ENCODE results near the gene USP49. TPM values are rescaled to one million over a fixed set of nuclear protein-coding genes. Genes with fewer than 3 reads are reported as not detected.

Gene USP49
- total RNA-seq, 2 donors from 2014 or later, result 2.7 to 3.1 TPM

DNA sequence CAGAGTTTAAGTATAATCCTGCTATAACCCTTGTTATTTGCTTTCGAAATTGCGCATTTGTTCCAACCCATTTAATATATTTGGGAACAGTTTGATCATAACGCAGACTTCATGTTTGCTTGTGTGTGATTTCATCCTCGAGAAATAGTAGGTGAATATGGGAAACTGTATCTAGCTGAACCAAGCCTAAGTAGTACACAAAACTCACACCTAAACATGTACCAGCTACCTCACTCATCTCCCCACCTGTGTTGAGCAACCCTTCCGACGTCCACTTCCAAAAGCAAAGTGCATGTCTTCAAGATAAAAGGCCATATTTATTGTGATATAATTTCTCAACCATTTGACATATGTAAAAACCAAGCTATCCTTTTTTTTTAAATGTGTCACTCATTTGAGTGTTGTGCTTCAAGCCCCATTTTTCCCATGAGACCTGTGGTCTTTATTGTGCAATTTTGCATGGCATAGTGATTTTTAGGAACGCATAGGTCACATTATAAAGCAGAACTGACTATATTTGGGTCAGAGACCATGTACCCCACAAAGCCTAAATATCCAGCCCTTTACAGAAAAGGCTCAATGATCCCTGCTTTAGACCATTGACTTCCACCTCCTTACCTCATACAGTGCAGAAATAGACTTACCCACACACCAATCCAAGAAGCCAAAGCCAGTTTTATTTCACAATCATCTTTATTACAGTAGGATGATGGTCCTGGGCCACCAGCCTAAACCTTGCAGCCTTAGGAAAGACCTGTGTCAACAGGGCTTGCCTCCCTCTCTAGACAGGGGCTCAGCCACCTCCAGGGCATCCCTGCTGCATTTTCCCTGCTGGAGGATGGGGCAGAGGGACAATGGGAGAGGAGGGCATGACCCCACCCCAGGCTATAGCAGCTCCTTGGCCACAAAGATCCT lies 39.4 kb upstream of the USP49 start:
- no peak for DNase-seq (ENCODE audit: low spot score)
- intact Hi-C loops (cut with DNase I), result loop anchor here in 1 of 2 donors (10.0 kb wide), 2 partner anchors 110 to 150 kb away; partner anchors contain the start of genes PRICKLE4 and TOMM6

DNA sequence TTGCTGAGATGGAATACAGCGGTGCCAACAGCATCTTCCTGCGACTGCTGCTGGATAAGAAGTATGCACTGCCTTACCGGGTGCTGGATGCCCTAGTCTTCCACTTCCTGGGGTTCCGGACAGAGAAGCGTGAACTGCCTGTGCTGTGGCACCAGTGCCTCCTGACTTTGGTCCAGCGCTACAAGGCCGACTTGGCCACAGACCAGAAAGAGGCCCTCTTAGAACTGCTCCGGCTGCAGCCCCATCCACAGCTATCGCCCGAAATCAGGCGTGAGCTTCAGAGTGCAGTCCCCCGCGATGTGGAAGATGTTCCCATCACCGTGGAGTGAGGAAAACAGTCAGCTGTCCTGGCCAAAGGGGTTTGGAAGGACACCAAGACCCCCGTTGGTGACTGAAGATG lies 37.2 kb upstream of the USP49 start:
- intact Hi-C loops (cut with DNase I), result loop anchor here in 1 of 2 donors (10.0 kb wide), 2 partner anchors 112 to 148 kb away; partner anchors contain the start of genes PRICKLE4 and TOMM6
- no peak for DNase-seq (ENCODE audit: low spot score)

DNA sequence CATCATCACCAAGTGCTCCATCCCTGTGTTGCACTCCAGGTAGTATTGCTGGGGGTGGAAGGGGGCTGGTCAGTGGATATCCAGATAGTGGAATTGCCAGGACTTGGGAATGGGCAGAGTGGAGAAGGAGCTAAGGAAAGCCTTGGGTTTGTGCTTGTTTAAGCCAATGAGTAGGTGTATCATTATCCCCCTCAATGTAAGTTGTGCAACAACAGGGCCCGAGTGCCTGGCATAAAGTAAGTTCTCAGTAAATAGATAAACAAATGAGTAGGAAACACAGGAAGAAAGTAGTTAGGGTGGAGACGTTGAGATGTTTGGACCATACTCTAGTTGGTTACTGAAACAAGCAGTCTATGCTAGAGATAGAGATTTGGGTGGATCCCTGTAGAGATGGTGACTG lies 36.6 kb upstream of the USP49 start:
- intact Hi-C loops (cut with DNase I), result loop anchor here in 1 of 2 donors (10.0 kb wide), 2 partner anchors 113 to 147 kb away; partner anchors contain the start of genes PRICKLE4 and TOMM6
- no peak for DNase-seq (ENCODE audit: low spot score)

DNA sequence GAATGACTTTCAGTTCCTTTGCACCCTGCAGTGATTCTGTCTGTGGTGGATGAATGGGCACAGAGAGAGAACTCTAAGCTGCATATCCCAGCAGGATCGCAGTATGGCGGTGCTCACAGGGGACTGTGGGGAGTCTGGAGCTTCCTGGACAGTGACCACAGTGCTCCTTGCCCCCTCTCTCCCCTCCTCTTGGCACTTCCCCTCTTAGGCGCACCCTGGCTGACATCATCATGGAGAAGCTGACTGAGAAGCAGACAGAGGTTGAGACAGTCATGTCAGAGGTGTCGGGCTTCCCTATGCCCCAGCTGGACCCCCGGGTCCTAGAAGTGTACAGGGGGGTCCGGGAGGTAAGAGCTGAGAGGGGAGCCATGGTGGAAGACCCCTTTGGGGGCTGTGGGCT lies 34.7 kb upstream of the USP49 start:
- intact Hi-C loops (cut with DNase I), result loop anchor here in 1 of 2 donors (10.0 kb wide), 2 partner anchors 115 to 145 kb away; partner anchors contain the start of genes PRICKLE4 and TOMM6

DNA sequence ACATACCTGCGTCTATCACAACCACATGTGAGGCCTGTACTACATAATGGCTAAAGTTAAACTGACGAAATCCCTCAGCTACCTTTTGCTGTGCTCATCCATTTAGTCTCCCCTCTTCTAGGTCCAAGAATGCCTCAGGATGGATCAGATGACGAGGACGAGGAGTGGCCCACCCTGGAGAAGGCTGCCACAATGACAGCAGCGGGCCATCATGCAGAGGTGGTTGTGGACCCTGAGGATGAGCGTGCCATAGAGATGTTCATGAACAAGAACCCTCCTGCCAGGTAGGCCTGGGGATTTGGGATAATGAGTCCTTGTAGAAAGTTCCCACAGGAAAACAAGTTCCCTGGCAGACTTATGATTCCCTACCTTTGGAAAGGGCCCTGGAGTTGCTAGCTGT lies 32.1 kb upstream of the USP49 start:
- no peak for DNase-seq (ENCODE audit: low spot score)
- intact Hi-C loops (cut with DNase I), result no loop called here

More for the DNA sequence above, 34.7 kb upstream of the USP49 start:
- DNase-seq (ENCODE audit: low spot score), result no peak

DNA sequence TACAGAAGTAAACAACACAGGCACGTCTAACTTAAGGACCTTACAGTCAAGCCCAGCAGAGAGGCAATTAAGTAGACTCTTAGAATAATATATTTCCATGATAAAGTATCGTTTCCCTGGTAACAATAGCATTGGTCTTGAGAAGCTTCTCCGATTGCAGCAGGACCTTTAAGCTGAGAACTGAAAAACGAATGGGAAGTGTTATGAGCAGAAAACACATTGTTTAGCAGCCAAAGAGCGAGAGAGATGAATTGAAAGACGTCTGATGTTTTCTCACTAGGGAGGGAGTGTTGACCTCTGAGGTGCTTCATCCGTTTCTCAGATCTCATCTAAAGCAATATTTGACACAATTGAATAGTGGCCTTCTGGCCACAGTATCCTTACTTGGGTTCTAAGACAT lies 27.0 kb upstream of the USP49 start:
- no peak for DNase-seq (ENCODE audit: low spot score)
- intact Hi-C loops (cut with DNase I), result no loop called here

DNA sequence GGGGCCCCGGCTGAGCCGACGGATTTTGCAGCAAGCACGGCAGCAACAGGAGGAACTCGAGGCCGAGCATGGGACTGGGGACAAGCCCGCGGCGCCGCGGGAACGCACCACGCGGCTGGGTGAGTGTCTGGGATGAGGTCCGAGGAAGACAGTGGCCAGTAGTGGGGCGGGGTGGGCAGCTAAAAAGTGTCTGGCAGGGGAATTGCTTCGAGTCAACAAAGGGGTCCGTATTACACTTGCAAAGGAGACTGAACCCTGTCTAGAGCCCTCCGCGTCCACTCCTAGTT lies 26.5 kb upstream of the USP49 start:
- no peak for DNase-seq (ENCODE audit: low spot score)
- intact Hi-C loops (cut with DNase I), result no loop called here

DNA sequence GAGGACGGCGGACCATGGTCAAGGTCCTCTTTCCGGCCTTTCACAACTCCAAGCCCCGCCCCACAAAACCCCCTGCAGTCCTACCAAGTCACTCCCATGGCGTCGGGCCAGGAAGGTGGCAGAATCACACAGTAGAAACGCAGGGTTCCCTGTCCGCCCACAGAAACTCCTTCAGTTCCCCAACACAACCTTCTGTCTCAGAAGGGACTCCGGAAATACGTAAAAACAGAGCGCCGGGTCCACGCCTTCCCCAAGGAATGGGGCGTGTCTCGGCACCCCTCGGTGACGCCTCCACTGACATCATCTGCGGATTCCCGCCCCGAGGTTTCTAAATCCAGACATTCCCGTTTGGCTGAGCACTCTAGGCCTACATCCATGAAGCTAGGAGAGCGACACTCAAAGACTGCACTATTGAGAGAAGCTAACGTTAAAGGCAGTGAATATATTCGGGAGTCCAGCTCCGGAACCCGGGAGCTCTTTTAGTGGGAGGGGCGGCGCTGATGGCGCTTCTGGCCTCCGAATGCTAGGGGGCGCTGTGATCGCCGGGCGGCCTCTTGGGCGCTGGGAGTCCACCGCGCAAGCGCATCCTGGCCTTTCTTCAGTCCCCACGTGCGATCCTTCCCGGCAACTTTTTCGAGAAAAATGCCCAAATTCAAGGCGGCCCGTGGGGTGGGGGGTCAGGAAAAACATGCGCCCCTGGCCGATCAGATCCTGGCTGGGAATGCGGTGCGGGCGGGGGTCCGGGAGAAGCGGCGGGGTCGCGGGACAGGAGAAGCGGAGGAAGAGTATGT lies 25.9 kb upstream of the USP49 start, which contains the start of the genes BYSL and MED20:
TSS of gene BYSL (plus strand) at position 579 of the 791 bp plus-strand sequence. CDS start at position 643, 64 bp downstream.
TSS of gene MED20 (minus strand) at position 219 of the 791 bp plus-strand sequence. CDS start at position 98, 121 bp downstream.
- intact Hi-C loops (cut with DNase I), result no loop called here
- DNase-seq (ENCODE audit: low spot score), result peak; percentile 98

DNA sequence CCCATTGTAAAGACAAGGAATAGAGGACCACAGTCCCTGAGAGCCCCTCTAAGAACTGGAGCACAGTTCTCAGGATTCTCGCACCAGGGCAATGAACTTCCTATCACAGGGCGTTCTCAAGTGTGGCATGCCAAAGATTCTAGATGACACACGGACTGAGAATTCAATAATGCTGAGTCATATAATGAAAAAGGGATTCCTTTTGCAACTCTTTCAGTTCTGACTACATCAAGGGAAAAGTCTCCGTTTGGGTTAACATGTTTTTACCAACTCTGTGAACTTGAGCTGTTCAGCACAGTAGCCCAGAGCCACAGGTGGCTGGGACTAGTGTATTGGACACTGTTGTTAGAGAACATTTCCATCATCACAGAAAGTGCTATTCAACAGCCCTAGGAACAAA lies 22.4 kb upstream of the USP49 start:
- intact Hi-C loops (cut with DNase I), result no loop called here
- DNase-seq (ENCODE audit: low spot score), result no peak

DNA sequence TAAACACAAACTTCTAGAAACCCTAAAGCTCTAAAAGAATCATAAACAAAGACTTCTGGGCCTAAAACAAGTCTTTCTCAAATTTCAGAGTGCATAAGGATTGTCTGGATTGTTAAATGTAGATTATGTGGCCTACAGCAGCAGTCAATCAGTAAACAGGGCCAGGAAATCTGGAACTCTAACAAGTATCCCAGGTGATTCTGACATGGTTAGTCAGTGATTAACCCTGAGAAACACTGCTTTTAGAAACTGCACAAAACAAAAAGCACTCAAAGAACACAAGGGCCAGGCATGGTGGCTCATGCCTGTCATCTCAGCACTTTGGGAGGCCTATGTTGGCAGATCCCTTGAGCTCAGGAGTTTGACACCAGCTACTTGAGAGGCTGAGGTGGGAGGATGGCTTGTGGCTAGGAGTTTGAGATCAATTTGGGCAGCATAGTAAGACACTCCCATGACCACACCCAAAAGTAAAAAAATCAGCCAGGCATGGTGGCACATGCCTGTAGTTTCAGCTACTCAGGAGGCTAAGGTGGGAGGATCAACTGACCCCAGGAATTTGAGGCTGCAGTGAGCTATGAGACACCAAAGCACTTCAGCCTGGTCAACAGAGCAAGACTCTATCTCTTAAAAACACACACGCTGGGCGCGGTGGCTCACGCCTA lies 19.8 kb upstream of the USP49 start:
- DNase-seq (ENCODE audit: low spot score), result no peak
- intact Hi-C loops (cut with DNase I), result no loop called here

DNA sequence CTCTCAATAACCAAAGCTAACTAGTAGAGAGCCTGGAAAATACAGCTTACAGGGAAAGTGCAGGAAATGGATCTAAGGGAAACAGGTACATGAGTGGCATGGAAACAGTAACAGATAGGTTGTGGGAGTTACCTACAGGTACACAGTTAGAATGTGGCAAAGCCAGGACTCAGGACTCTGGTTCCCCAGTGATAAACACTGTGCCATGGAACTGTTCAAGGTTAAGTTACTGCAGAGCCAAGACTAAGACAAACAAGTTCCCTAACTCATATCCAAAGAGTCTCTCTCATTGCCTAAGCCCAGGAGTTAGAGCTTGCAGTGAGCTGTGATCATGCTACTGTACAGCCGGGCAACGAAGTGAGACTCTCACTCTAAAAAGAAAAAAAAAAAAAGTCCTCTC lies 19.2 kb upstream of the USP49 start:
- DNase-seq (ENCODE audit: low spot score), result no peak
- intact Hi-C loops (cut with DNase I), result no loop called here

DNA sequence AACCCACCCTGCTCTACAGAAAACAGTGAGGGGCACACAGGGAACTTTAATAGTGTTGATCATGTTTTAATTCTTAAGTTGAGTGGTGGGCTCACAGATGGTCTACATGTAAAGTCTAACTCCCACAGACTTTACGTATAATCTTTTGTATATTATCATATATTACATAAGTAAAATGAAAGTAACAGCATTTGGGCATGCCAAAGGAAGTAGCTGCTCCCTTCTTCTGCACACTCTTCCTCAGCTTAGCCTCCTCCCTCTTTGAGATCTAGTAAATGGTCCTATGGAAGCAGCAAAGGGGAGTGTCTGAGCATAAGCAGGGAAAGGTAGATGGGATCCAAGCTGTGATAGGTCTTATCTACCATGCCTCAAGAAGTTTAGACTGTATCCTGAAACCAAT lies 14.6 kb upstream of the USP49 start:
- DNase-seq (ENCODE audit: low spot score), result no peak
- intact Hi-C loops (cut with DNase I), result no loop called here

DNA sequence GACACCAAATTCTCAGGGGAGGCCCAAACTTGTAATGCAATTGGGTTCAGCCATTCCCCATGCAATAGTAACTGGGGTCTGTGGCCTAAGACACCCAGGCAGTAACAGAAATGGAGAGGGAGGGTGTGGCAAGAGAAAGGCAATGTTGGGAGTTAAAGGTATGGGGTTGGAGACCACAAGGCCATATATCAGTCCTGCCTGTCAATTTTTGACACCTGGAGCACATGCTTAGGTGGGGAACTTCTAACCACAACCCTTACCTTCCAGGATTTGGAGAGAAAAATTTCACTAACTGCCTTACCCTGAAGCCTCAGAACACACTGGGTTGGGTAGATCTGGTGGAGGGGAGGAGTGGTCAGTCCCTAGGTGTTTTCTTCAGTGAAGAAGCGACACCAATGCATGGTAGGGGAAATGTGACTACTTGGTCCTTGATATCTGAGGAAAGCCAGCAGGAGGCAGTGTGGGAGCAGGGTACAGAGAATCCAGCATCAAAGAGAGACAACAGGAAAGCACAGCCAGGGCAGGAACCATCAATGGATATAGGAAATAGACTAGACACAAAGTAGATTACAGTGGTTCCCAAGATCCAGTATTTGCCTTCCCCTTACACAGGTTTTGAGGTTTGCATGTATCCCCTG lies 6.8 kb upstream of the USP49 start:
- intact Hi-C loops (cut with DNase I), result no loop called here
- no peak for DNase-seq (ENCODE audit: low spot score)

DNA sequence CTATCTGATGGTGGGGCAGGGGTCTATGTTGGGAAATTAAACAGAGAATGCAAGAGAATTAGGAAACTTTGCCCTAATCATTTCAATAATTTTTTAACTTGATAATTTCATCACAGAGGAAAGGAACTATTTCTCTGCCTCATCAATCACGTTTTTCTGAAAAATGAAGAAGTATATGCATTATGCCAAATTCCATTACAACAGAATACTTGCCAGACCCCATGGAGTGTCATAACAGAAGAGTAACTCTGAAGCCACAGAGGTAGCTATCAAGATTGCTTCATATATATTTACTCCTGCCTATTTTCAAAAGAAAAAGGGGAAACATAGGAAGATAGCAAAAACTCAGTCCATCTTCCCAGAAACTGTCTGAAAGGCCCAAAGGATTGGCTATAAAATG lies 5.7 kb upstream of the USP49 start:
- DNase-seq (ENCODE audit: low spot score), result no peak
- intact Hi-C loops (cut with DNase I), result no loop called here

DNA sequence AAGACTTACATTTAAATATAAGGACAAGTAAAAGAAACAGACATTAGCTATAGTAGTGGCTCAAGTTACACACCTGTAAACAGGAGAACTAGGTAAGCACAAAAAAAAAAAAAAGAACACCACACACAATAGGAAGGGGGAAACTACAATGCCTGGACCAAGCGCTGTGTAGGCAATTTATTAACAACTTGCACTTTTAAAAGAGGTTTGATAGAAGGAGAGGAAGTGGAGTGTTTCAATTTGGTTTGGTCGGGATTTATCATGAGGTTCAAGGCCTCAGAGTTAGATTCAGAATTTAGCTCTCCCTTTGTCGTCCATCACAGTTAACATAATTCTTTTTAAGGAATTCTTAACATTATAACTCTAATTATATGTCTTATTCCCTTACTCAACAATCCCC lies 1.1 kb upstream of the USP49 start:
- intact Hi-C loops (cut with DNase I), result loop anchor here in 1 of 2 donors (10.0 kb wide), 1 partner anchor 391 kb away; no protein-coding TSS in a partner anchor
- DNase-seq (ENCODE audit: low spot score), result no peak

DNA sequence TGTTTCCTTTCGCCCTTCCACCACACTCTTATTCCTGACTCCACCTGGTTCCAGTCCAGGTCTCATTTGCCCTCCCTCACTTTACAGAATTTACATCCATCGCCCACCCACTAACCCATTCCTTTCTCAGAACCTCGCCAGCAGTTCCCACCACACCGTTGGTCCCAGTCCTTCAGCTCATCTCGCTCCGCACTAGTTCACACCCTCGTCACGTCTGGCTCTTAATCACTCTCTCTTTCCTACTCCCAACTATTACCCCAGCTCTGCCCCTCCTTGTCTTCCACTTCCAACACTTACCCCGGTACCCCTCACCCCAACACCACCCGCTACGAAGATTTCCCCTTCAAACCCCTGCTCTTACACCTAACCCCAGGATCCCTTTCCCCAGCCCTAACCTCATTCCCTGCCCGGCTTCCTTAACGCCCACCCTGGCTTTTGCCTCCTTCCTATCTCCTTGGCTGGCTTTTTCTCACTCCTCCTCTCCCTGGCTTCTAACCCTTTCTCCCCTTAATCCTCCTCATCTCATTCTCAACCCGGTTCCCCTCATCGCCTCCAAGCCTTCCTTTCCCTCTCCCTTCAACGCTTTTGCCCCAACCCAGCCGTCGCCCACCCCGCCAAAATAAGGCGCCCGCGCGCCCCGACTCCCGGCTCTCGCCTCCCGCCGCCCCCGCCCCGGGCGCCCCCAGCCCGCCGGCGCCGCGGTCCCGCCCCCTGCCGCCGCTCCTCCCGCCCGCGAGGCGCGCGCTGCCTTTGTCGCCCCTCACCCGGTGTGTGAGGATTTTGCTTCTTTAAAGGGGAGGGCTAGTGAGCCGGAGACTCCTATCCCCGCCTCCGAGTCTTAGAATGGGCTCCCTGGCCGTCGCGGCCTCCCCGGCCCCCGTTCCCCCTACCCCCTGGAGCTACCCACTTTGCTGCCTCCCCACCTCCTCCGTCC lies 542 bp downstream of the USP49 start:
- intact Hi-C loops (cut with DNase I), result loop anchor here in 1 of 2 donors (10.0 kb wide), 1 partner anchor 390 kb away; no protein-coding TSS in a partner anchor
- no peak for DNase-seq (ENCODE audit: low spot score)

DNA sequence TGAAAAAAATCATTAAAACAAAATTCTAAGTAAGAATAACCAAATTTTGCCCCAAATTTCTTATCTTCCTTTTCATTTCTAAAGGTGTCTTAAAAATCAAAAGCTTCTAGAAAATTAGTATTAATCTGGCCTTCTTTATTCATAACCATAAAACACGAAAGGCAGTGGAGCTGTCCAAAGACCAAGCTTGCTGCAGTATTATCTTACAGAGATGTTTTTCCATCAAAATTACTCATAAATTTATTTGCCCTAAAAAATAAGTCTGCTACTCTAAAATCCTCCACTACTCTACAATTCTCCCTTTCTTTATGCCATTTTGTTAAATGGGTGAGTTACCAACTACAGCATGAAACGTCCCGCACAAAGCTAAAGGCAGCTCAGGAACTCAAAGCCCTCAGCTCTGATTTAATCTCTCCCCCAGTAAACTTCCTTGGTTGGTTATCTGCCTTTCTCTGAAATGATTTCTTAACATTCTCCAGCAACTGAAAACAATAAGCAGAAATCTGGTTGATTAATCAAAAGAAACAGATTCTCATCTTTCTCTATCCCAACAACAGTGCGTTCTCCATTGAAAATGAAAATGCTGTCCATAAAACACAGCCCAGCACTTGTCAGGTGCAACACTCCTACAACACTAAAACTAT lies 2.1 kb downstream of the USP49 start:
- intact Hi-C loops (cut with DNase I), result loop anchor here in 1 of 2 donors (10.0 kb wide), 1 partner anchor 388 kb away; no protein-coding TSS in a partner anchor
- DNase-seq (ENCODE audit: low spot score), result no peak

Data from posterior vena cava (tissue), 2 donors.